Ishikawa (cell line): Measurements from ENCODE around the gene BUD31.

Experiments used
- CEBPB ChIP-seq: IDR thresholded peaks from 2 replicates; pipeline ENCODE4 v1.6.1; 2012
- EGR1 ChIP-seq: IDR thresholded peaks from 2 replicates; pipeline ENCODE4 v1.6.1; 2012
- EP300 ChIP-seq: IDR thresholded peaks from 2 replicates; pipeline ENCODE4 v1.6.1; 2012; ENCODE audit warnings: borderline replicate concordance
- USF1 ChIP-seq: IDR thresholded peaks from 2 replicates; pipeline ENCODE4 v1.6.1; 2012
- YY1 ChIP-seq: IDR thresholded peaks from 2 replicates; pipeline ENCODE4 v1.6.1; 2012; ENCODE audit warnings: low read depth
- TF ChIP-seq, protein P1 (sequence below): IDR thresholded peaks from 2 replicates; pipeline ENCODE4 v1.6.1; 2012; ENCODE audit warnings: low read depth, mild to moderate bottlenecking

DNA sequence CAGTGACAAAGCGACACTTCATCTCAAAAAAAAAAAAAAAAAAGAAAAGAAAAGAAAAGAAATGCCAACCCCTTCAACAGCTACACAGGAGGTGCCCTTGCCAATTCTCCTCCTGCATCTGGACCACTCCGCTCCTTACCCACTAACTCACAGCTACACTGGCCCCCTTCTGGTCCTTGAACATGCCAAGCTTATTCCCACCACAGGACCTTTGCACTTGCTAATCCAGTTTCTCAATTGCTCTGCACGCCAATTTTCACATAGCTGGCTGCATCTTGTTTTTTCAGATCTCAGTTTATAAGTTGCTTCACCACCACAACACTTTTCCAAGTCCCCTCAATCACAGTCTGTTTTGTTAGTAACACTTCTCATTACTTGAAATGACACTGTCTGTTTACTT is 5.9 kb upstream of the BUD31 start:
- TF ChIP-seq, protein P1, sequence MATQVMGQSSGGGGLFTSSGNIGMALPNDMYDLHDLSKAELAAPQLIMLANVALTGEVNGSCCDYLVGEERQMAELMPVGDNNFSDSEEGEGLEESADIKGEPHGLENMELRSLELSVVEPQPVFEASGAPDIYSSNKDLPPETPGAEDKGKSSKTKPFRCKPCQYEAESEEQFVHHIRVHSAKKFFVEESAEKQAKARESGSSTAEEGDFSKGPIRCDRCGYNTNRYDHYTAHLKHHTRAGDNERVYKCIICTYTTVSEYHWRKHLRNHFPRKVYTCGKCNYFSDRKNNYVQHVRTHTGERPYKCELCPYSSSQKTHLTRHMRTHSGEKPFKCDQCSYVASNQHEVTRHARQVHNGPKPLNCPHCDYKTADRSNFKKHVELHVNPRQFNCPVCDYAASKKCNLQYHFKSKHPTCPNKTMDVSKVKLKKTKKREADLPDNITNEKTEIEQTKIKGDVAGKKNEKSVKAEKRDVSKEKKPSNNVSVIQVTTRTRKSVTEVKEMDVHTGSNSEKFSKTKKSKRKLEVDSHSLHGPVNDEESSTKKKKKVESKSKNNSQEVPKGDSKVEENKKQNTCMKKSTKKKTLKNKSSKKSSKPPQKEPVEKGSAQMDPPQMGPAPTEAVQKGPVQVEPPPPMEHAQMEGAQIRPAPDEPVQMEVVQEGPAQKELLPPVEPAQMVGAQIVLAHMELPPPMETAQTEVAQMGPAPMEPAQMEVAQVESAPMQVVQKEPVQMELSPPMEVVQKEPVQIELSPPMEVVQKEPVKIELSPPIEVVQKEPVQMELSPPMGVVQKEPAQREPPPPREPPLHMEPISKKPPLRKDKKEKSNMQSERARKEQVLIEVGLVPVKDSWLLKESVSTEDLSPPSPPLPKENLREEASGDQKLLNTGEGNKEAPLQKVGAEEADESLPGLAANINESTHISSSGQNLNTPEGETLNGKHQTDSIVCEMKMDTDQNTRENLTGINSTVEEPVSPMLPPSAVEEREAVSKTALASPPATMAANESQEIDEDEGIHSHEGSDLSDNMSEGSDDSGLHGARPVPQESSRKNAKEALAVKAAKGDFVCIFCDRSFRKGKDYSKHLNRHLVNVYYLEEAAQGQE, result no peak
- TF ChIP-seq USF1, result no peak
- TF ChIP-seq EGR1, result no peak
- no peak for TF ChIP-seq YY1
- no peak for TF ChIP-seq EP300
- TF ChIP-seq CEBPB, result no peak
